K562 (cell line): ENCODE measurements around the gene CTIF. TPM values are rescaled to one million over a fixed set of nuclear protein-coding genes. Genes with fewer than 3 reads are reported as not detected.

Source experiments
- ATAC-seq: fragments of 200-7000 bp; cut with Tn5 transposase; 3 replicates; pipeline ENCODE4 v1.9.1; 2020; ENCODE audit warnings: moderate library complexity
- BruUV-seq: library from RNA; stranded (reverse); fragments of 400-500 nt; replicated peaks from 2 replicates; lab custom pipeline; 2021; lab: Mats Ljungman, UMichigan
- CTCF ChIA-PET: fragments of 300-600 bp; formaldehyde crosslinking; extraction: SDS; loops from one replicate; lab custom pipeline; 2021; ENCODE audit warnings: low intra/inter-chr PET ratio; lab: Yijun Ruan, JAX
- POLR2A ChIA-PET: fragments of 300-600, 350-650 bp; sonication (Branson Sonifier 250); formaldehyde crosslinking; extraction: SDS; loops from one replicate; lab custom pipeline; 2021; ENCODE audit warnings: antibody characterized with exemption, inconsistent platforms; lab: Yijun Ruan, JAX
- DNase-seq, 4 experiments: peaks; one replicate each; pipeline versions ENCODE4 v3.0.0 to v3.0.0-alpha.2; 2011 to 2018; ENCODE audit warnings: low spot score in 3 of 4, mixed read lengths in 3 of 4; ENCODE audit errors: extremely low read depth in 1 of 4
- FAIRE-seq: peaks from 2 replicates; lab custom pipeline; 2011; peaks lifted over from hg19 to GRCh38; lab: Jason Lieb, UNC
- H2AFZ ChIP-seq: 2 replicates; pipeline ENCODE4 v1.6.0; 2011; ENCODE audit warnings: low read depth, low read length, control low read depth, inconsistent platforms
- H3K27ac ChIP-seq: fragments of 200-600 bp; 3 replicates; pipeline ENCODE4 v1.8.0; 2011; ENCODE audit warnings: low read depth, mild to moderate bottlenecking, control low read depth, inconsistent platforms, low read length, moderate library complexity, mixed read lengths; ENCODE audit errors: extremely low read depth
- H3K27me3 ChIP-seq, 2 experiments: fragments of 300-600 bp in 1 of 2; 2 replicates in 1 of 2; 3 replicates in 1 of 2; pipeline versions ENCODE4 v1.6.0 to v1.8.0; 2011; ENCODE audit warnings: inconsistent platforms in 2 of 2, low read length in 2 of 2, mild to moderate bottlenecking in 1 of 2, mixed read lengths in 1 of 2, moderate library complexity in 1 of 2; ENCODE audit not compliant: control insufficient read depth in 2 of 2, insufficient read depth in 2 of 2
- H3K36me3 ChIP-seq: fragments of 300-600 bp; 3 replicates; pipeline ENCODE4 v1.8.0; 2011; ENCODE audit warnings: mild to moderate bottlenecking, low read length, inconsistent platforms; ENCODE audit not compliant: control insufficient read depth, insufficient read depth
- H3K4me1 ChIP-seq, 2 experiments: fragments of 200-600 bp in 1 of 2; replicated peaks in 1 of 2; 2 replicates in 1 of 2; 3 replicates in 1 of 2; pipeline versions ENCODE4 v1.5.1 to v1.8.0; 2011; ENCODE audit warnings: inconsistent platforms in 2 of 2, low read length in 2 of 2, mild to moderate bottlenecking in 1 of 2, mixed read lengths in 1 of 2, moderate library complexity in 1 of 2; ENCODE audit not compliant: control insufficient read depth in 2 of 2, insufficient read depth in 2 of 2
- H3K4me2 ChIP-seq: 2 replicates; pipeline ENCODE4 v1.6.1; 2011; ENCODE audit warnings: low read length, control low read depth, inconsistent platforms, mixed read lengths; ENCODE audit not compliant: insufficient read depth
- H3K4me3 ChIP-seq: fragments of 200-600 bp; sonication (generic), shearing (Covaris generic); 2 replicates; pipeline ENCODE4 v1.5.1; 2016; ENCODE audit warnings: control low read depth, inconsistent platforms
- H3K79me2 ChIP-seq: fragments of 200-600 bp; 3 replicates; pipeline ENCODE4 v1.8.0; 2011; ENCODE audit warnings: low read length, inconsistent platforms; ENCODE audit not compliant: control insufficient read depth, insufficient read depth
- H3K9ac ChIP-seq, 2 experiments: 2 replicates each; pipeline versions ENCODE4 v1.6.0 to v1.6.1; 2011; ENCODE audit warnings: low read depth in 2 of 2, low read length in 2 of 2, control low read depth in 1 of 2, inconsistent platforms in 1 of 2, mild to moderate bottlenecking in 1 of 2, mixed read lengths in 1 of 2; ENCODE audit not compliant: insufficient read depth in 1 of 2
- H3K9me1 ChIP-seq: one replicate; pipeline ENCODE4 v1.6.0; 2011; ENCODE audit warnings: inconsistent platforms, mild to moderate bottlenecking, low read length, moderate library complexity; ENCODE audit not compliant: control insufficient read depth, insufficient read depth
- H3K9me3 ChIP-seq: replicated peaks from 2 replicates; pipeline ENCODE4 v1.5.1; 2011; ENCODE audit warnings: low read depth, low read length, inconsistent platforms; ENCODE audit not compliant: control insufficient read depth, insufficient read depth
- H4K20me1 ChIP-seq: replicated peaks from 2 replicates; pipeline ENCODE4 v1.6.1; 2011; ENCODE audit warnings: low read length, inconsistent platforms, mixed read lengths; ENCODE audit not compliant: control insufficient read depth, insufficient read depth
- C11orf30 ChIP-seq: fragments of 450-650 bp; IDR thresholded peaks from 2 replicates; pipeline ENCODE4 v1.6.1; 2016; ENCODE audit warnings: low read depth, mild to moderate bottlenecking
- KDM1A ChIP-seq, 2 experiments: fragments of 450-650 bp; IDR thresholded peaks; 2 replicates each; pipeline ENCODE4 v1.6.1; 2016; ENCODE audit warnings: mild to moderate bottlenecking in 2 of 2
- KLF16 ChIP-seq: IDR thresholded peaks from 2 replicates; pipeline ENCODE4 v1.6.1; 2016; ENCODE audit warnings: antibody characterized with exemption
- MTA2 ChIP-seq: fragments of 450-650 bp; IDR thresholded peaks from 2 replicates; pipeline ENCODE4 v1.6.1; 2016; ENCODE audit warnings: low read depth
- NCOR1 ChIP-seq: fragments of 450-650 bp; IDR thresholded peaks from 2 replicates; pipeline ENCODE4 v1.6.1; 2016; ENCODE audit warnings: mild to moderate bottlenecking, moderate library complexity
- NFE2 ChIP-seq: IDR thresholded peaks from 2 replicates; pipeline ENCODE4 v1.6.1; 2014; ENCODE audit warnings: antibody characterized with exemption, low read depth
- PML ChIP-seq: IDR thresholded peaks from 2 replicates; pipeline ENCODE4 v1.6.1; 2012; ENCODE audit warnings: low read length, inconsistent platforms
- ZNF354B ChIP-seq: fragments of 250-450 bp; sonication (Bioruptor Pico); IDR thresholded peaks from 2 replicates; pipeline ENCODE4 v1.4.0; 2020
- WGBS: fragments of 100-300 bp; shearing (Covaris generic); methylation state at CpG from one replicate; pipeline ENCODE4 v1.1.6; 2016; ENCODE audit warnings: low coverage, mixed read lengths; ENCODE audit not compliant: insufficient coverage; ENCODE audit errors: missing lambda C conversion rate; 5-methylcytosine and 5-hydroxymethylcytosine counted together
- in situ Hi-C: fragments of 300-500 bp; cut with MboI; formaldehyde crosslinking; loops from 4 replicates; pipeline ENCODE4 v1.15.0; 2018; ENCODE audit warnings: inconsistent platforms, mixed read lengths
- intact Hi-C: fragments of 100-400 bp; cut with micrococcal nuclease; formaldehyde crosslinking; loops from 2 replicates; pipeline ENCODE4 v1.14.2; 2022
- polyA plus RNA-seq, 8 experiments: library from polyadenylated mRNA; depleted of rRNA in 4 of 8; stranded (reverse) in 5 of 8; unstranded in 3 of 8; fragments of >200 nt; fragmentation: Nextera tagmentation in 2 of 8; fragmentation: Illumina TruSeq in 1 of 8; extraction: Ambion mirVana in 2 of 8; extraction: Trizol in 1 of 8; gene quantifications; 2 replicates each; pipeline versions ENCODE4 v1.2.1 to v1.2.3, GENCODE V29; 2011 to 2014; ENCODE audit warnings: inconsistent platforms in 1 of 8, missing spikeins in 1 of 8
- total RNA-seq, 7 experiments: library from RNA; depleted of rRNA in 6 of 7; stranded (reverse); fragments of >200 nt in 6 of 7; fragmentation: Illumina TruSeq in 2 of 7; extraction: Trizol in 2 of 7; gene quantifications; 2 replicates each; pipeline versions ENCODE4 v1.2.1 to v1.2.3, GENCODE V29; 2011 to 2021; ENCODE audit warnings: low replicate concordance in 1 of 7
- TF ChIP-seq, protein P1 (sequence below): sonication (generic); formaldehyde crosslinking; IDR thresholded peaks from 2 replicates; pipeline ENCODE4 v1.8.1; 2023; ENCODE audit warnings: missing genetic modification reagents, mild to moderate bottlenecking, borderline replicate concordance
- TF ChIP-seq, protein P2 (sequence below): sonication (generic); formaldehyde crosslinking; IDR thresholded peaks from 2 replicates; pipeline ENCODE4 v1.8.0; 2023; ENCODE audit warnings: missing genetic modification reagents, mild to moderate bottlenecking, borderline replicate concordance
- TF ChIP-seq, protein P3 (sequence below): sonication (generic); formaldehyde crosslinking; IDR thresholded peaks from 2 replicates; pipeline ENCODE4 v1.8.0; 2022; ENCODE audit warnings: missing genetic modification reagents, mild to moderate bottlenecking, moderate library complexity, borderline replicate concordance

The CTIF gene
- total and polyA plus RNA-seq, 9 of the 15 experiments (the other 6 are each of a cell fraction or from before 2014, with no cell fraction given), result 0.17 to 11.5 (median 2.2) TPM

DNA sequence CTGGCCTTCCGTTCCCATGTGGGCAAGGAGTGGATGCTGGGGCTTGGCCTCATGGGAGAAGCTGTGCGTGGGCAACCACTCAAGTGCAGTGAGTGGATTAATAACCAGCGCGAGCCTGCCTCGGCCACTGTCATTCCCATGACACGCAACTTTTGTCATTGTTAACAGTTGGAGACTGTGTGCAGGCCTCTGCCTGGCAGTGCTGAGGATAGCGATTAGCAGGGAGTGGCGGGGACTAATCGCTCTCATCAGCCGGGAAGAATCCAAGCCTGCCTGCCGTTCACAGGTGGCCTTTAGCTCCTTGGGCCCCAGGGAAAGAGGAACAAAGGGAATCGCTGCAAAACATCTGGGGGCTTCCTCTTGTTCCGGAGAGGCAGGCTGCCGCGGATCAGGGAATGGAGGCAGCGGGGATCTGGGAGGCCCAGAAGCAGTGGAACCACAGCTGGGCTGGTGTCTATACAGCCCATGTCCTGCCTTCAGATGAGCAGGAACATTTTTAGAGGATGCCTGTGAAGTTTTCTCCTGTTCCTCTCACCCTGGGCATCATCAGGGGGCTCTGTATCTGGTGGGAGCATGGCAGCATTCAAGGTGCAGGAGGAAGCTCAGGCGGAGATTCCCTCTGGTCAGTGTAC is 53.8 kb downstream of the CTIF start:
- in situ Hi-C loops (no loop called here), intact Hi-C loops (no loop called here)
- peak; percentile 82 for ATAC-seq
- H3K4me3 ChIP-seq, result no peak overlapping the region
- no peak overlapping the region for H3K27ac ChIP-seq
- H3K9me3 ChIP-seq, result no peaks in the 10 kb centered on the region
- BruUV-seq, result no TSS peak
- H2AFZ ChIP-seq, result no peak overlapping the region
- no peaks in the 10 kb centered on the region for H3K79me2 ChIP-seq
- H3K36me3 ChIP-seq, result no peaks in the 10 kb centered on the region
- POLR2A ChIA-PET, result interaction anchor here (1.3 kb wide), 1 partner anchor 13 kb away, joined by 3 read pairs; no protein-coding TSS in a partner anchor
- CTCF ChIA-PET, result no interaction called here
- H3K9me1 ChIP-seq, result no peaks in the 10 kb centered on the region
- 0 out of 2 replicates have a peak overlapping the region, but pooled peaks have one; percentile 14 for H3K4me2 ChIP-seq
- H3K27me3 ChIP-seq, result no peaks in the 10 kb centered on the region
- peaks cover 0 to 17% of the 10 kb centered on the region in 2 experiments; a peak in 2 of 5 replicates for H3K4me1 ChIP-seq
- DNase-seq, result peak; percentile 38 to 57 (median 48)
- no peaks in the 10 kb centered on the region for H4K20me1 ChIP-seq
- H3K9ac ChIP-seq, result no peak overlapping the region
- WGBS, result 18% methylated on average over 11 of the region's 17 CpGs
- no peak for FAIRE-seq
- TF ChIP-seq, protein P1, sequence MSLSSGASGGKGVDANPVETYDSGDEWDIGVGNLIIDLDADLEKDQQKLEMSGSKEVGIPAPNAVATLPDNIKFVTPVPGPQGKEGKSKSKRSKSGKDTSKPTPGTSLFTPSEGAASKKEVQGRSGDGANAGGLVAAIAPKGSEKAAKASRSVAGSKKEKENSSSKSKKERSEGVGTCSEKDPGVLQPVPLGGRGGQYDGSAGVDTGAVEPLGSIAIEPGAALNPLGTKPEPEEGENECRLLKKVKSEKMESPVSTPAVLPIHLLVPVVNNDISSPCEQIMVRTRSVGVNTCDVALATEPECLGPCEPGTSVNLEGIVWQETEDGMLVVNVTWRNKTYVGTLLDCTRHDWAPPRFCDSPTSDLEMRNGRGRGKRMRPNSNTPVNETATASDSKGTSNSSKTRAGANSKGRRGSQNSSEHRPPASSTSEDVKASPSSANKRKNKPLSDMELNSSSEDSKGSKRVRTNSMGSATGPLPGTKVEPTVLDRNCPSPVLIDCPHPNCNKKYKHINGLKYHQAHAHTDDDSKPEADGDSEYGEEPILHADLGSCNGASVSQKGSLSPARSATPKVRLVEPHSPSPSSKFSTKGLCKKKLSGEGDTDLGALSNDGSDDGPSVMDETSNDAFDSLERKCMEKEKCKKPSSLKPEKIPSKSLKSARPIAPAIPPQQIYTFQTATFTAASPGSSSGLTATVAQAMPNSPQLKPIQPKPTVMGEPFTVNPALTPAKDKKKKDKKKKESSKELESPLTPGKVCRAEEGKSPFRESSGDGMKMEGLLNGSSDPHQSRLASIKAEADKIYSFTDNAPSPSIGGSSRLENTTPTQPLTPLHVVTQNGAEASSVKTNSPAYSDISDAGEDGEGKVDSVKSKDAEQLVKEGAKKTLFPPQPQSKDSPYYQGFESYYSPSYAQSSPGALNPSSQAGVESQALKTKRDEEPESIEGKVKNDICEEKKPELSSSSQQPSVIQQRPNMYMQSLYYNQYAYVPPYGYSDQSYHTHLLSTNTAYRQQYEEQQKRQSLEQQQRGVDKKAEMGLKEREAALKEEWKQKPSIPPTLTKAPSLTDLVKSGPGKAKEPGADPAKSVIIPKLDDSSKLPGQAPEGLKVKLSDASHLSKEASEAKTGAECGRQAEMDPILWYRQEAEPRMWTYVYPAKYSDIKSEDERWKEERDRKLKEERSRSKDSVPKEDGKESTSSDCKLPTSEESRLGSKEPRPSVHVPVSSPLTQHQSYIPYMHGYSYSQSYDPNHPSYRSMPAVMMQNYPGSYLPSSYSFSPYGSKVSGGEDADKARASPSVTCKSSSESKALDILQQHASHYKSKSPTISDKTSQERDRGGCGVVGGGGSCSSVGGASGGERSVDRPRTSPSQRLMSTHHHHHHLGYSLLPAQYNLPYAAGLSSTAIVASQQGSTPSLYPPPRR (CRISPR knock-in tag), result peak; percentile 91; the same call in 1 of the 2 replicates
- TF ChIP-seq KDM1A (IDR thresholded peaks at IDR 0.05) (0 out of 4 replicates have a peak, but pooled peaks of 1 of the 2 experiments have one; percentile 21), ZNF354B (CRISPR knock-in tag) (no peak), MTA2 (peak; percentile 80), PML (peak; percentile 60; the same call in 1 of the 2 replicates), KLF16 (peak; percentile 67), C11orf30 (peak; percentile 10; the same call in 1 of the 2 replicates), NFE2 (peak; percentile 42; the same call in 1 of the 2 replicates), NCOR1 (peak; percentile 71)
- TF ChIP-seq, protein P2, sequence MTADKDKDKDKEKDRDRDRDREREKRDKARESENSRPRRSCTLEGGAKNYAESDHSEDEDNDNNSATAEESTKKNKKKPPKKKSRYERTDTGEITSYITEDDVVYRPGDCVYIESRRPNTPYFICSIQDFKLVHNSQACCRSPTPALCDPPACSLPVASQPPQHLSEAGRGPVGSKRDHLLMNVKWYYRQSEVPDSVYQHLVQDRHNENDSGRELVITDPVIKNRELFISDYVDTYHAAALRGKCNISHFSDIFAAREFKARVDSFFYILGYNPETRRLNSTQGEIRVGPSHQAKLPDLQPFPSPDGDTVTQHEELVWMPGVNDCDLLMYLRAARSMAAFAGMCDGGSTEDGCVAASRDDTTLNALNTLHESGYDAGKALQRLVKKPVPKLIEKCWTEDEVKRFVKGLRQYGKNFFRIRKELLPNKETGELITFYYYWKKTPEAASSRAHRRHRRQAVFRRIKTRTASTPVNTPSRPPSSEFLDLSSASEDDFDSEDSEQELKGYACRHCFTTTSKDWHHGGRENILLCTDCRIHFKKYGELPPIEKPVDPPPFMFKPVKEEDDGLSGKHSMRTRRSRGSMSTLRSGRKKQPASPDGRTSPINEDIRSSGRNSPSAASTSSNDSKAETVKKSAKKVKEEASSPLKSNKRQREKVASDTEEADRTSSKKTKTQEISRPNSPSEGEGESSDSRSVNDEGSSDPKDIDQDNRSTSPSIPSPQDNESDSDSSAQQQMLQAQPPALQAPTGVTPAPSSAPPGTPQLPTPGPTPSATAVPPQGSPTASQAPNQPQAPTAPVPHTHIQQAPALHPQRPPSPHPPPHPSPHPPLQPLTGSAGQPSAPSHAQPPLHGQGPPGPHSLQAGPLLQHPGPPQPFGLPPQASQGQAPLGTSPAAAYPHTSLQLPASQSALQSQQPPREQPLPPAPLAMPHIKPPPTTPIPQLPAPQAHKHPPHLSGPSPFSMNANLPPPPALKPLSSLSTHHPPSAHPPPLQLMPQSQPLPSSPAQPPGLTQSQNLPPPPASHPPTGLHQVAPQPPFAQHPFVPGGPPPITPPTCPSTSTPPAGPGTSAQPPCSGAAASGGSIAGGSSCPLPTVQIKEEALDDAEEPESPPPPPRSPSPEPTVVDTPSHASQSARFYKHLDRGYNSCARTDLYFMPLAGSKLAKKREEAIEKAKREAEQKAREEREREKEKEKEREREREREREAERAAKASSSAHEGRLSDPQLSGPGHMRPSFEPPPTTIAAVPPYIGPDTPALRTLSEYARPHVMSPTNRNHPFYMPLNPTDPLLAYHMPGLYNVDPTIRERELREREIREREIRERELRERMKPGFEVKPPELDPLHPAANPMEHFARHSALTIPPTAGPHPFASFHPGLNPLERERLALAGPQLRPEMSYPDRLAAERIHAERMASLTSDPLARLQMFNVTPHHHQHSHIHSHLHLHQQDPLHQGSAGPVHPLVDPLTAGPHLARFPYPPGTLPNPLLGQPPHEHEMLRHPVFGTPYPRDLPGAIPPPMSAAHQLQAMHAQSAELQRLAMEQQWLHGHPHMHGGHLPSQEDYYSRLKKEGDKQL, result 0 out of 2 replicates have a peak, but pooled peaks have one; percentile 69
- TF ChIP-seq, protein P3, sequence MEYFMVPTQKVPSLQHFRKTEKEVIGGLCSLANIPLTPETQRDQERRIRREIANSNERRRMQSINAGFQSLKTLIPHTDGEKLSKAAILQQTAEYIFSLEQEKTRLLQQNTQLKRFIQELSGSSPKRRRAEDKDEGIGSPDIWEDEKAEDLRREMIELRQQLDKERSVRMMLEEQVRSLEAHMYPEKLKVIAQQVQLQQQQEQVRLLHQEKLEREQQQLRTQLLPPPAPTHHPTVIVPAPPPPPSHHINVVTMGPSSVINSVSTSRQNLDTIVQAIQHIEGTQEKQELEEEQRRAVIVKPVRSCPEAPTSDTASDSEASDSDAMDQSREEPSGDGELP (CRISPR knock-in tag), result peak; percentile 73; the same call in 1 of the 2 replicates
